ENCODE data around the gene ACVR1B. TPM values are rescaled to one million over a fixed set of nuclear protein-coding genes. Genes with fewer than 3 reads are reported as not detected.

ACVR1B gene
- total and polyA plus RNA-seq, 9 of the 15 experiments (the other 6 are each of a cell fraction or from before 2014, with no cell fraction given): 0.97 to 15.1 (median 6.8) TPM

GRCh38 chr12:52026263-52026662, 74.8 kb downstream of the ACVR1B start:
- no peaks in the 10 kb centered on the region for H3K79me2 ChIP-seq (ENCODE audit: control insufficient read depth, insufficient read depth, low read length)
- FAIRE-seq: no peak
- POLR2A ChIA-PET: interaction anchor here (0.6 to 1.5 kb wide), 4 partner anchors 45 to 232 kb away, joined by 3 to 6 read pairs (median 4); no protein-coding TSS in a partner anchor
- no peaks in the 10 kb centered on the region for H4K20me1 ChIP-seq (replicated peaks; ENCODE audit: control insufficient read depth, insufficient read depth, low read length)
- CTCF ChIA-PET (ENCODE audit: low intra/inter-chr PET ratio): interaction anchor here (0.6 to 6.0 kb wide), 11 partner anchors 16 to 350 kb away, joined by 3 to 242 read pairs (median 4); partner anchors contain the start of genes ATG101, NR4A1, SMIM41 and TAMALIN
- no peak overlapping the region for H3K4me2 ChIP-seq (ENCODE audit: insufficient read depth, low read length)
- H3K36me3 ChIP-seq (ENCODE audit: control insufficient read depth, insufficient read depth, low read length): no peaks in the 10 kb centered on the region
- ATAC-seq: no peak
- no peak overlapping the region for H3K27ac ChIP-seq (ENCODE audit: extremely low read depth, low read depth, low read length)
- no peak overlapping the region for H3K9ac ChIP-seq (ENCODE audit: insufficient read depth in 1 of 2, low read depth in 2 of 2, low read length in 2 of 2)
- intact Hi-C loops (cut with micrococcal nuclease) (no loop called here), in situ Hi-C loops (cut with MboI) (loop anchor here (5.0 kb wide), 2 partner anchors 56 to 96 kb away; no protein-coding TSS in a partner anchor)
- DNase-seq (ENCODE audit: extremely low read depth in 1 of 4, low spot score in 3 of 4): no peak
- peaks cover 0 to 23% of the 10 kb centered on the region in 2 experiments; a peak in 3 of 5 replicates for H3K27me3 ChIP-seq (ENCODE audit: control insufficient read depth in 2 of 2, insufficient read depth in 2 of 2, low read length in 2 of 2)
- no TSS peak for BruUV-seq (replicated peaks)
- H3K9me1 ChIP-seq (ENCODE audit: control insufficient read depth, insufficient read depth, low read length): no peaks in the 10 kb centered on the region
- H3K4me3 ChIP-seq: no peak overlapping the region
- no peak overlapping the region for H2AFZ ChIP-seq (ENCODE audit: low read depth, low read length)
- H3K9me3 ChIP-seq (replicated peaks; ENCODE audit: control insufficient read depth, insufficient read depth, low read depth, low read length): no peaks in the 10 kb centered on the region
- H3K4me1 ChIP-seq (replicated peaks in 1 of 2; ENCODE audit: control insufficient read depth in 2 of 2, insufficient read depth in 2 of 2, low read length in 2 of 2): peaks cover 2 to 27% of the 10 kb centered on the region in 2 experiments; a peak in 3 of 5 replicates
- WGBS (ENCODE audit: insufficient coverage, low coverage, missing lambda C conversion rate): 10% methylated on average over 5 of the region's 5 CpGs
- TF ChIP-seq TSHZ1 (CRISPR knock-in tag; IDR thresholded peaks at IDR 0.05) (no peak), GATAD2A (IDR thresholded peaks at IDR 0.05) (no peak), ILK (tag; IDR thresholded peaks at IDR 0.05; ENCODE audit: borderline replicate concordance, low read depth) (no peak), ZNF133 (CRISPR knock-in tag; IDR thresholded peaks at IDR 0.05) (no peak), MEIS2 (IDR thresholded peaks at IDR 0.05; ENCODE audit: partially characterized antibody) (no peak), CSDE1 (IDR thresholded peaks at IDR 0.05) (no peak), MNT (conservative IDR thresholded peaks at IDR 0.05) (no peak), NCOA4 (IDR thresholded peaks at IDR 0.05; ENCODE audit: partially characterized antibody) (no peak), MYBL2 (IDR thresholded peaks at IDR 0.05; ENCODE audit: low read depth) (no peak), MYBL2 (CRISPR knock-in tag; IDR thresholded peaks at IDR 0.05; ENCODE audit: borderline replicate concordance) (no peak), NFE2 (IDR thresholded peaks at IDR 0.05; ENCODE audit: low read depth) (no peak), ZBTB8A (IDR thresholded peaks at IDR 0.05; ENCODE audit: partially characterized antibody) (no peak), ZNF76 (CRISPR knock-in tag; IDR thresholded peaks at IDR 0.05; ENCODE audit: borderline replicate concordance) (no peak)
- TF ChIP-seq, protein P1, sequence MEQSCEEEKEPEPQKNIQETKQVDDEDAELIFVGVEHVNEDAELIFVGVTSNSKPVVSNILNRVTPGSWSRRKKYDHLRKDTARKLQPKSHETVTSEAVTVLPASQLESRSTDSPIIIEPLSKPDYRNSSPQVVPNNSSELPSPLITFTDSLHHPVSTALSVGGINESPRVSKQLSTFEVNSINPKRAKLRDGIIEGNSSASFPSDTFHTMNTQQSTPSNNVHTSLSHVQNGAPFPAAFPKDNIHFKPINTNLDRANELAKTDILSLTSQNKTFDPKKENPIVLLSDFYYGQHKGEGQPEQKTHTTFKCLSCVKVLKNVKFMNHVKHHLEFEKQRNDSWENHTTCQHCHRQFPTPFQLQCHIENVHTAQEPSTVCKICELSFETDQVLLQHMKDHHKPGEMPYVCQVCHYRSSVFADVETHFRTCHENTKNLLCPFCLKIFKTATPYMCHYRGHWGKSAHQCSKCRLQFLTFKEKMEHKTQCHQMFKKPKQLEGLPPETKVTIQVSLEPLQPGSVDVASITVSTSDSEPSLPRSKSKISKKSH (CRISPR knock-in tag; IDR thresholded peaks at IDR 0.05): no peak
